C4-2B (cell line): ENCODE data around the gene UNK.
"Not testable (repeated sequence)": the region's sequence is repeated elsewhere in the genome, so short reads cannot be mapped to it uniquely, and the experiment has no call there.

ENCODE experiments used
- H3K27ac ChIP-seq: fragments of 450-650 bp; 2 replicates; pipeline ENCODE4 v1.5.1; 2017
- CTCF ChIP-seq: fragments of 450-650 bp; conservative IDR thresholded peaks from 2 replicates; pipeline ENCODE4 v1.5.1; 2017; ENCODE audit warnings: mild to moderate bottlenecking
- ZFX ChIP-seq: fragments of 450-650 bp; IDR thresholded peaks from 2 replicates; pipeline ENCODE4 v1.6.1; 2017

UNK gene

DNA sequence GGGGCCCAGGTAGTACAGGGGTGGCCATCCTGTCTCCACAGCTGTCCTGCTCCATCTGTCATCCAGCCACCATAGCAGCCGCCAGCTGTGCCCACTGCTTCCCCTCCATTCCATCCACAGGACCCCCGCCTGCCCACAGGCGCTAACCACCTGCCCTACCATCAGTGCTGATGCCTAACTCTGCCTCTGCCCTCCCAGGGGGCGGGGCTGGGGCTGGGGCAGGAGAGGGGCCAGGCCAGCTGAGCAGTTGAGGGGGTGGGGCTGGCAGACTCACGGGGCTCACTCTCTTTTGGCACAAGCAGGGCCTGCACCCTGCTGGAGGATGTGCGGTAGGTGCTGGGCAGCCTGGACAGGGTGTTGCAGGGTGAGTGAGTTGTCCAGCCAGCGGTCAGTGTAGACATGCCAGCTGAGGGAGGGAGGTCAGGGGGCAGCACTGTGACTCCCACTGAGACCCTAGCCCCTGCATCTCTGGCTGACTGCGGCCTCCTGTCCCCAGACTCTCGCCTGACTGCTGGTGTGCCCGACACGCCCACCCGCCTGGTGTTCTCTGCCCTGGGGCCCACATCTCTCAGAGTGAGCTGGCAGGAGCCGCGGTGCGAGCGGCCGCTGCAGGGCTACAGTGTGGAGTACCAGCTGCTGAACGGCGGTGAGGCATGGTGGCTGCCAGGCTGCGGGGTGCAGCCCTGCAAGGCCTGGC is 29.3 kb upstream of the UNK start:
- no peak for TF ChIP-seq ZFX
- TF ChIP-seq CTCF: no peak

GRCh38 chr17:75755990-75756389 is 28.6 kb upstream of the UNK start:
- no peak overlapping the region for H3K27ac ChIP-seq
- TF ChIP-seq CTCF (no peak), ZFX (no peak)

More for the DNA sequence above, 29.3 kb upstream of the UNK start:
- H3K27ac ChIP-seq: no peak overlapping the region

DNA sequence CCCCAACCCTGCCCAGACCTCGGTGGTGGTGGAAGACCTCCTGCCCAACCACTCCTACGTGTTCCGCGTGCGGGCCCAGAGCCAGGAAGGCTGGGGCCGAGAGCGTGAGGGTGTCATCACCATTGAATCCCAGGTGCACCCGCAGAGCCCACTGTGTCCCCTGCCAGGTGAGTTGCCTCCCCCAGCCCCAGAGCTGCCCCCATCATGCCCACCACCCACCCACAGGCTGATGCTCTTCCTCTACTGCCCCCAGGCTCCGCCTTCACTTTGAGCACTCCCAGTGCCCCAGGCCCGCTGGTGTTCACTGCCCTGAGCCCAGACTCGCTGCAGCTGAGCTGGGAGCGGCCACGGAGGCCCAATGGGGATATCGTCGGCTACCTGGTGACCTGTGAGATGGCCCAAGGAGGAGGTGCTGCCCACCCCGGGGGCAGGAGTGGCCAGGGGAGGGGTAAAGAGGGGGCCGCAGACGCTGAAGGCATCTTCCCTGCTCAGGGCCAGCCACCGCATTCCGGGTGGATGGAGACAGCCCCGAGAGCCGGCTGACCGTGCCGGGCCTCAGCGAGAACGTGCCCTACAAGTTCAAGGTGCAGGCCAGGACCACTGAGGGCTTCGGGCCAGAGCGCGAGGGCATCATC is 28.0 kb upstream of the UNK start:
- H3K27ac ChIP-seq: no peak overlapping the region
- TF ChIP-seq CTCF (no peak), ZFX (no peak)

GRCh38 chr17:75757086-75757681 is 27.4 kb upstream of the UNK start:
- TF ChIP-seq ZFX (no peak), CTCF (no peak)
- H3K27ac ChIP-seq: no peak overlapping the region

GRCh38 chr17:75758131-75758905 is 26.3 kb upstream of the UNK start:
- no peak for TF ChIP-seq ZFX
- TF ChIP-seq CTCF: peak; percentile 47
- no peak overlapping the region for H3K27ac ChIP-seq

GRCh38 chr17:75759457-75759856 is 25.1 kb upstream of the UNK start:
- TF ChIP-seq ZFX (no peak), CTCF (no peak)

GRCh38 chr17:75759978-75760640 is 24.5 kb upstream of the UNK start:
- not testable (repeated sequence) for H3K27ac ChIP-seq

More at GRCh38 chr17:75759457-75759856, 25.1 kb upstream of the UNK start:
- H3K27ac ChIP-seq: no peak overlapping the region
